Caco-2 (cell line): ENCODE data around the gene BPTF. TPM values are rescaled to one million over a fixed set of nuclear protein-coding genes. Genes with fewer than 3 reads are reported as not detected.

ENCODE experiments used
- BruUV-seq: library from RNA; stranded (reverse); fragments of 400-500 nt; replicated peaks from 2 replicates; lab custom pipeline; 2021; lab: Mats Ljungman, UMichigan
- CTCF ChIA-PET: fragments of 300-600 bp; sonication (Branson Sonifier 250); formaldehyde crosslinking; loops from one replicate; lab custom pipeline; 2022; ENCODE audit warnings: antibody characterized with exemption; lab: Charles Lee
- POLR2A ChIA-PET: fragments of 300-600 bp; sonication (Branson Sonifier 250); formaldehyde crosslinking; loops from one replicate; lab custom pipeline; 2022; ENCODE audit warnings: antibody characterized with exemption; lab: Charles Lee
- DNase-seq, 2 experiments: peaks; one replicate each; pipeline versions ENCODE4 v3.0.0 to v3.0.0-alpha.2; 2020 to 2022
- H3K27me3 ChIP-seq: replicated peaks from 2 replicates; pipeline ENCODE4 v1.6.0; 2011; ENCODE audit warnings: low read length; ENCODE audit not compliant: control insufficient read depth, insufficient read depth
- H3K36me3 ChIP-seq: 2 replicates; pipeline ENCODE4 v1.5.1; 2011; ENCODE audit warnings: low read length; ENCODE audit not compliant: control insufficient read depth, insufficient read depth
- H3K4me1 ChIP-seq: fragments of 250-450 bp; sonication (Bioruptor Pico); 2 replicates; pipeline ENCODE4 v1.5.1; 2020; ENCODE audit warnings: mild to moderate bottlenecking
- H3K4me3 ChIP-seq: 2 replicates; pipeline ENCODE4 v1.5.1; 2011; ENCODE audit warnings: low read depth, mild to moderate bottlenecking, control low read depth, low read length
- H3K9me3 ChIP-seq: fragments of 250-450 bp; sonication (Bioruptor Pico); 2 replicates; pipeline ENCODE4 v1.5.1; 2020; ENCODE audit warnings: mild to moderate bottlenecking, moderate library complexity
- H3K27ac Mint-ChIP-seq: one replicate; pipeline ENCODE4 v1.8.0; 2022; ENCODE audit warnings: mixed read lengths; ENCODE audit not compliant: unreplicated experiment
- H3K27me3 Mint-ChIP-seq: one replicate; pipeline ENCODE4 v1.8.0; 2022; ENCODE audit warnings: mixed read lengths; ENCODE audit not compliant: insufficient read depth, unreplicated experiment
- H3K36me3 Mint-ChIP-seq: one replicate; pipeline ENCODE4 v1.8.0; 2022; ENCODE audit warnings: mild to moderate bottlenecking, mixed read lengths; ENCODE audit not compliant: insufficient read depth, unreplicated experiment
- H3K4me1 Mint-ChIP-seq: one replicate; pipeline ENCODE4 v1.8.0; 2022; ENCODE audit warnings: low read depth, mixed read lengths; ENCODE audit not compliant: unreplicated experiment
- H3K4me3 Mint-ChIP-seq: one replicate; pipeline ENCODE4 v1.8.0; 2022; ENCODE audit warnings: mild to moderate bottlenecking, moderate library complexity, mixed read lengths; ENCODE audit not compliant: unreplicated experiment
- H3K9me3 Mint-ChIP-seq: one replicate; pipeline ENCODE4 v1.8.0; 2022; ENCODE audit warnings: mixed read lengths; ENCODE audit not compliant: unreplicated experiment
- CTCF ChIP-seq, 2 experiments: fragments of 200-600 bp in 1 of 2; IDR thresholded peaks; 1 replicate in 1 of 2; 2 replicates in 1 of 2; pipeline versions ENCODE4 v1.5.1 to v1.8.0; 2011 to 2022; ENCODE audit warnings: antibody characterized with exemption in 1 of 2, control low read depth in 1 of 2, inconsistent platforms in 1 of 2, low read depth in 1 of 2, low read length in 1 of 2, mild to moderate bottlenecking in 1 of 2, moderate library complexity in 1 of 2; ENCODE audit not compliant: insufficient read depth in 1 of 2, severe bottlenecking in 1 of 2, unreplicated experiment in 1 of 2
- intact Hi-C: fragments of 100-400 bp; cut with micrococcal nuclease; formaldehyde crosslinking; loops from one replicate; pipeline ENCODE4 v1.10.0; 2022; ENCODE audit not compliant: unreplicated experiment
- total RNA-seq: library from RNA; stranded (reverse); gene quantifications from 2 replicates; pipeline ENCODE4 v1.2.3, GENCODE V29; 2022

Gene BPTF
- total RNA-seq, 1 experiment from 2014 or later = 101 TPM

- Mint-ChIP-seq H3K4me1 (no peaks in the 10 kb centered on the region), H3K36me3 (peaks cover 83% of the 10 kb centered on the region), H3K27ac (no peak overlapping the region), H3K9me3 (no peaks in the 10 kb centered on the region), H3K27me3 (no peaks in the 10 kb centered on the region), H3K4me3 (no peak overlapping the region)
- H3K4me3 ChIP-seq = no peak overlapping the region
- H3K27me3 ChIP-seq = no peaks in the 10 kb centered on the region
- ChIA-PET CTCF (interaction anchor here (1.3 kb wide), 1 partner anchor 55 kb away, joined by 3 read pairs; no protein-coding TSS in a partner anchor), POLR2A (no interaction called here)
- no peak for DNase-seq
- H3K9me3 ChIP-seq = no peaks in the 10 kb centered on the region
- no peaks in the 10 kb centered on the region for H3K4me1 ChIP-seq
- BruUV-seq = no TSS peak
- H3K36me3 ChIP-seq = peaks cover 2% of the 10 kb centered on the region; the same call in 1 of the 2 replicates
- TF ChIP-seq CTCF (IDR thresholded peaks at IDR 0.05; ENCODE audit: insufficient read depth in 1 of 2, low read depth in 1 of 2, low read length in 1 of 2, severe bottlenecking in 1 of 2, unreplicated experiment in 1 of 2) = no peak
- intact Hi-C loops = no loop called here
Observed at GRCh38 chr17:67946513-67946912, 121.2 kb downstream of the BPTF start.

GRCh38 chr17:67947325-67947813 lies 122.1 kb downstream of the BPTF start:
- intact Hi-C loops = no loop called here
- Mint-ChIP-seq H3K36me3 (peaks cover 83% of the 10 kb centered on the region), H3K4me3 (no peak overlapping the region), H3K27ac (no peak overlapping the region), H3K4me1 (no peaks in the 10 kb centered on the region), H3K9me3 (no peaks in the 10 kb centered on the region), H3K27me3 (no peaks in the 10 kb centered on the region)
- DNase-seq = no peak
- POLR2A ChIA-PET = no interaction called here
- TF ChIP-seq CTCF (IDR thresholded peaks at IDR 0.05; ENCODE audit: insufficient read depth in 1 of 2, low read depth in 1 of 2, low read length in 1 of 2, severe bottlenecking in 1 of 2, unreplicated experiment in 1 of 2) = no peak
- CTCF ChIA-PET = interaction anchor here (1.3 kb wide), 1 partner anchor 56 kb away, joined by 3 read pairs; no protein-coding TSS in a partner anchor
- Histone ChIP-seq H3K36me3 (peaks cover 2% of the 10 kb centered on the region; the same call in 1 of the 2 replicates), H3K9me3 (no peaks in the 10 kb centered on the region), H3K4me1 (no peaks in the 10 kb centered on the region), H3K4me3 (no peak overlapping the region), H3K27me3 (no peaks in the 10 kb centered on the region)
- BruUV-seq = no TSS peak

GRCh38 chr17:67950945-67951344 lies 125.6 kb downstream of the BPTF start:
- H3K36me3 Mint-ChIP-seq = peaks cover 84% of the 10 kb centered on the region
- Histone ChIP-seq H3K9me3 (no peaks in the 10 kb centered on the region), H3K4me1 (no peaks in the 10 kb centered on the region), H3K36me3 (peaks cover 2% of the 10 kb centered on the region; the same call in 1 of the 2 replicates), H3K4me3 (no peak overlapping the region), H3K27me3 (no peaks in the 10 kb centered on the region)
- H3K4me1 Mint-ChIP-seq = no peaks in the 10 kb centered on the region
- CTCF ChIA-PET = interaction anchor here (0.6 kb wide), 1 partner anchor 10 kb away, joined by 3 read pairs; no protein-coding TSS in a partner anchor
- POLR2A ChIA-PET = interaction anchor here (0.6 kb wide), 1 partner anchor 148 kb away, joined by 12 read pairs; no protein-coding TSS in a partner anchor
- intact Hi-C loops = no loop called here
- no peak overlapping the region for H3K27ac Mint-ChIP-seq
- H3K4me3 Mint-ChIP-seq = no peak overlapping the region
- DNase-seq = no peak
- no peaks in the 10 kb centered on the region for H3K9me3 Mint-ChIP-seq
- TF ChIP-seq CTCF (IDR thresholded peaks at IDR 0.05; ENCODE audit: insufficient read depth in 1 of 2, low read depth in 1 of 2, low read length in 1 of 2, severe bottlenecking in 1 of 2, unreplicated experiment in 1 of 2) = no peak
- no TSS peak for BruUV-seq
- H3K27me3 Mint-ChIP-seq = no peaks in the 10 kb centered on the region
